ENCODE data around the gene KRT78.
"Not testable (repeated sequence)": the region's sequence is repeated elsewhere in the genome, so short reads cannot be mapped to it uniquely, and the experiment has no call there.

The KRT78 gene

GRCh38 chr12:52800259-52800917 is 48.4 kb downstream of the KRT78 start:
- Histone ChIP-seq H3K36me3 (ENCODE audit: control insufficient read depth, insufficient read depth, low read length) (no peaks in the 10 kb centered on the region), H3K4me1 (ENCODE audit: control insufficient read depth, insufficient read depth, low read length) (peaks cover 8% of the 10 kb centered on the region), H3K27me3 (ENCODE audit: control insufficient read depth, insufficient read depth, low read length) (no peaks in the 10 kb centered on the region), H3K9me3 (ENCODE audit: control insufficient read depth, insufficient read depth, low read length) (no peaks in the 10 kb centered on the region), H3K4me3 (ENCODE audit: low read depth, low read length) (no peak overlapping the region), H3K9ac (ENCODE audit: low read depth, low read length) (no peak overlapping the region)

- peaks cover 8% of the 10 kb centered on the region for H3K4me1 ChIP-seq (ENCODE audit: control insufficient read depth, insufficient read depth, low read length)
- H3K36me3 ChIP-seq (ENCODE audit: control insufficient read depth, insufficient read depth, low read length) = no peaks in the 10 kb centered on the region
- H3K27me3 ChIP-seq (ENCODE audit: control insufficient read depth, insufficient read depth, low read length) = no peaks in the 10 kb centered on the region
- H3K4me3 ChIP-seq (ENCODE audit: low read depth, low read length) = no peak overlapping the region
- no peaks in the 10 kb centered on the region for H3K9me3 ChIP-seq (ENCODE audit: control insufficient read depth, insufficient read depth, low read length)
- H3K9ac ChIP-seq (ENCODE audit: low read depth, low read length) = no peak overlapping the region
Observed at GRCh38 chr12:52799505-52800211, 49.1 kb downstream of the KRT78 start.

GRCh38 chr12:52798671-52799504 is 49.9 kb downstream of the KRT78 start:
- no peaks in the 10 kb centered on the region for H3K36me3 ChIP-seq (ENCODE audit: control insufficient read depth, insufficient read depth, low read length)
- peaks cover 8% of the 10 kb centered on the region for H3K4me1 ChIP-seq (ENCODE audit: control insufficient read depth, insufficient read depth, low read length)
- no peak overlapping the region for H3K4me3 ChIP-seq (ENCODE audit: low read depth, low read length)
- no peaks in the 10 kb centered on the region for H3K27me3 ChIP-seq (ENCODE audit: control insufficient read depth, insufficient read depth, low read length)
- no peak overlapping the region for H3K9ac ChIP-seq (ENCODE audit: low read depth, low read length)
- no peaks in the 10 kb centered on the region for H3K9me3 ChIP-seq (ENCODE audit: control insufficient read depth, insufficient read depth, low read length)

GRCh38 chr12:52798003-52798670 is 50.7 kb downstream of the KRT78 start:
- Histone ChIP-seq H3K36me3 (ENCODE audit: control insufficient read depth, insufficient read depth, low read length) (no peaks in the 10 kb centered on the region), H3K4me1 (ENCODE audit: control insufficient read depth, insufficient read depth, low read length) (peaks cover 8% of the 10 kb centered on the region)

GRCh38 chr12:52797529-52797894 is 51.3 kb downstream of the KRT78 start:
- Histone ChIP-seq H3K4me3 (ENCODE audit: low read depth, low read length) (no peak overlapping the region), H3K36me3 (ENCODE audit: control insufficient read depth, insufficient read depth, low read length) (no peaks in the 10 kb centered on the region), H3K4me1 (ENCODE audit: control insufficient read depth, insufficient read depth, low read length) (peaks cover 8% of the 10 kb centered on the region)

More at GRCh38 chr12:52798003-52798670, 50.7 kb downstream of the KRT78 start:
- Histone ChIP-seq H3K9ac (ENCODE audit: low read depth, low read length) (no peak overlapping the region), H3K9me3 (ENCODE audit: control insufficient read depth, insufficient read depth, low read length) (no peaks in the 10 kb centered on the region), H3K27me3 (ENCODE audit: control insufficient read depth, insufficient read depth, low read length) (no peaks in the 10 kb centered on the region), H3K4me3 (ENCODE audit: low read depth, low read length) (no peak overlapping the region)

GRCh38 chr12:52796839-52797528 is 51.8 kb downstream of the KRT78 start:
- peaks cover 8% of the 10 kb centered on the region for H3K4me1 ChIP-seq (ENCODE audit: control insufficient read depth, insufficient read depth, low read length)

More at GRCh38 chr12:52797529-52797894, 51.3 kb downstream of the KRT78 start:
- Histone ChIP-seq H3K27me3 (ENCODE audit: control insufficient read depth, insufficient read depth, low read length) (no peaks in the 10 kb centered on the region), H3K9me3 (ENCODE audit: control insufficient read depth, insufficient read depth, low read length) (no peaks in the 10 kb centered on the region), H3K9ac (ENCODE audit: low read depth, low read length) (no peak overlapping the region)

GRCh38 chr12:52796429-52796794 is 52.4 kb downstream of the KRT78 start:
- Histone ChIP-seq H3K9ac (ENCODE audit: low read depth, low read length) (no peak overlapping the region), H3K4me1 (ENCODE audit: control insufficient read depth, insufficient read depth, low read length) (peaks cover 7% of the 10 kb centered on the region), H3K36me3 (ENCODE audit: control insufficient read depth, insufficient read depth, low read length) (no peaks in the 10 kb centered on the region), H3K27me3 (ENCODE audit: control insufficient read depth, insufficient read depth, low read length) (no peaks in the 10 kb centered on the region), H3K4me3 (ENCODE audit: low read depth, low read length) (no peak overlapping the region), H3K9me3 (ENCODE audit: control insufficient read depth, insufficient read depth, low read length) (no peaks in the 10 kb centered on the region)

More at GRCh38 chr12:52796839-52797528, 51.8 kb downstream of the KRT78 start:
- H3K36me3 ChIP-seq (ENCODE audit: control insufficient read depth, insufficient read depth, low read length) = no peaks in the 10 kb centered on the region
- H3K4me3 ChIP-seq (ENCODE audit: low read depth, low read length) = no peak overlapping the region
- H3K9me3 ChIP-seq (ENCODE audit: control insufficient read depth, insufficient read depth, low read length) = no peaks in the 10 kb centered on the region
- H3K27me3 ChIP-seq (ENCODE audit: control insufficient read depth, insufficient read depth, low read length) = no peaks in the 10 kb centered on the region
- H3K9ac ChIP-seq (ENCODE audit: low read depth, low read length) = no peak overlapping the region

GRCh38 chr12:52795694-52796428 is 52.9 kb downstream of the KRT78 start, which contains the start of gene KRT3:
Gene KRT3 (minus strand): TSS chr12:52796117. CDS start chr12:52796042, 75 bp downstream.
- no peak within 1 kb of the TSS for H3K9ac ChIP-seq (ENCODE audit: low read depth, low read length)
- peaks cover 4% of the 10 kb centered on the region for H3K4me1 ChIP-seq (ENCODE audit: control insufficient read depth, insufficient read depth, low read length)
- H3K9me3 ChIP-seq (ENCODE audit: control insufficient read depth, insufficient read depth, low read length) = no peaks in the 10 kb centered on the region
- no peaks in the 10 kb centered on the region for H3K27me3 ChIP-seq (ENCODE audit: control insufficient read depth, insufficient read depth, low read length)
- no peaks in the 10 kb centered on the region for H3K36me3 ChIP-seq (ENCODE audit: control insufficient read depth, insufficient read depth, low read length)
- H3K4me3 ChIP-seq (ENCODE audit: low read depth, low read length) = no peak within 1 kb of the TSS

- H3K9ac ChIP-seq (ENCODE audit: low read depth, low read length); H3K36me3 ChIP-seq (ENCODE audit: control insufficient read depth, insufficient read depth, low read length); H3K4me1 ChIP-seq (ENCODE audit: control insufficient read depth, insufficient read depth, low read length): not testable (repeated sequence)
Observed at GRCh38 chr12:52795332-52795674, 53.5 kb downstream of the KRT78 start.

GRCh38 chr12:52794479-52795331 is 54.1 kb downstream of the KRT78 start:
- no peak overlapping the region for H3K4me3 ChIP-seq (ENCODE audit: low read depth, low read length)
- no peaks in the 10 kb centered on the region for H3K9me3 ChIP-seq (ENCODE audit: control insufficient read depth, insufficient read depth, low read length)
- H3K36me3 ChIP-seq (ENCODE audit: control insufficient read depth, insufficient read depth, low read length) = no peaks in the 10 kb centered on the region
- H3K27me3 ChIP-seq (ENCODE audit: control insufficient read depth, insufficient read depth, low read length) = no peaks in the 10 kb centered on the region
- peaks cover 2% of the 10 kb centered on the region for H3K4me1 ChIP-seq (ENCODE audit: control insufficient read depth, insufficient read depth, low read length)
- H3K9ac ChIP-seq (ENCODE audit: low read depth, low read length) = no peak overlapping the region

More at GRCh38 chr12:52795332-52795674, 53.5 kb downstream of the KRT78 start:
- not testable (repeated sequence) for H3K9me3 ChIP-seq (ENCODE audit: control insufficient read depth, insufficient read depth, low read length); H3K4me3 ChIP-seq (ENCODE audit: low read depth, low read length); H3K27me3 ChIP-seq (ENCODE audit: control insufficient read depth, insufficient read depth, low read length)

All from iPS-15b (cell line).